ENCODE data around the gene PSMB11.

- TF ChIP-seq CTCF (IDR thresholded peaks at IDR 0.05) (peak in 2 of 3 experiments; percentile 33 to 37), POLR2A (IDR thresholded peaks at IDR 0.05) (no peak)
Measured at GRCh38 chr14:22994762-22995275, 47.2 kb upstream of the PSMB11 start.
